ENCODE data around the gene DGCR2. TPM values are rescaled to one million over a fixed set of nuclear protein-coding genes. Genes with fewer than 3 reads are reported as not detected.

Gene DGCR2
- total RNA-seq, 2 donors from 2014 or later, result 94.3 to 107 TPM

GRCh38 chr22:19064354-19065054, 57.7 kb downstream of the DGCR2 start:
- peaks cover 2 to 24% of the 10 kb centered on the region in 2 donors for H3K36me3 ChIP-seq
- DNase-seq (ENCODE audit: low spot score), result no peak

GRCh38 chr22:19063581-19064353, 58.4 kb downstream of the DGCR2 start:
- no peak for DNase-seq (ENCODE audit: low spot score)
- WGBS, result 93% methylated on average over 8 of the region's 8 CpGs
- Histone ChIP-seq H3K27me3 (replicated peaks; ENCODE audit: insufficient read depth) (no peaks in the 10 kb centered on the region), H3K9me3 (no peaks in the 10 kb centered on the region), H3K36me3 (peaks cover 2 to 24% of the 10 kb centered on the region in 2 donors), H3K4me1 (replicated peaks) (peaks cover 5% of the 10 kb centered on the region), H3K4me3 (no peak overlapping the region), H3K27ac (no peak overlapping the region)
- TF ChIP-seq POLR2AphosphoS5 (IDR thresholded peaks at IDR 0.05) (no peak), POLR2A (IDR thresholded peaks at IDR 0.05) (no peak), CTCF (IDR thresholded peaks at IDR 0.05) (no peak)
- intact Hi-C loops (cut with DNase I), result no loop called here

More at GRCh38 chr22:19064354-19065054, 57.7 kb downstream of the DGCR2 start:
- Histone ChIP-seq H3K4me1 (replicated peaks) (peaks cover 5% of the 10 kb centered on the region), H3K9me3 (no peaks in the 10 kb centered on the region), H3K27ac (no peak overlapping the region), H3K4me3 (no peak overlapping the region), H3K27me3 (replicated peaks; ENCODE audit: insufficient read depth) (no peaks in the 10 kb centered on the region)
- WGBS, result 97% methylated on average over 19 of the region's 19 CpGs
- TF ChIP-seq POLR2AphosphoS5 (IDR thresholded peaks at IDR 0.05) (no peak), CTCF (IDR thresholded peaks at IDR 0.05) (no peak), POLR2A (IDR thresholded peaks at IDR 0.05) (no peak)
- intact Hi-C loops (cut with DNase I), result no loop called here

GRCh38 chr22:19062943-19063308, 59.3 kb downstream of the DGCR2 start:
- Histone ChIP-seq H3K36me3 (peaks cover 2 to 24% of the 10 kb centered on the region in 2 donors), H3K27me3 (replicated peaks; ENCODE audit: insufficient read depth) (no peaks in the 10 kb centered on the region), H3K4me1 (replicated peaks) (peaks cover 5% of the 10 kb centered on the region), H3K4me3 (no peak overlapping the region), H3K27ac (no peak overlapping the region), H3K9me3 (no peaks in the 10 kb centered on the region)
- intact Hi-C loops (cut with DNase I), result no loop called here
- DNase-seq (ENCODE audit: low spot score), result no peak
- 86% methylated on average over 8 of the region's 8 CpGs for WGBS
- TF ChIP-seq POLR2A (IDR thresholded peaks at IDR 0.05) (no peak), POLR2AphosphoS5 (IDR thresholded peaks at IDR 0.05) (no peak), CTCF (IDR thresholded peaks at IDR 0.05) (no peak)

GRCh38 chr22:19062139-19062942, 59.9 kb downstream of the DGCR2 start:
- Histone ChIP-seq H3K36me3 (peaks cover 2 to 24% of the 10 kb centered on the region in 2 donors), H3K27me3 (replicated peaks; ENCODE audit: insufficient read depth) (no peaks in the 10 kb centered on the region), H3K27ac (no peak overlapping the region), H3K9me3 (no peaks in the 10 kb centered on the region), H3K4me3 (no peak overlapping the region), H3K4me1 (replicated peaks) (peaks cover 5% of the 10 kb centered on the region)
- TF ChIP-seq POLR2A (IDR thresholded peaks at IDR 0.05), result no peak
- DNase-seq (ENCODE audit: low spot score), result no peak
- 77% methylated on average over 12 of the region's 12 CpGs for WGBS
- intact Hi-C loops (cut with DNase I), result no loop called here
